Activated T-cell treated with anti-CD3 and anti-CD28 coated beads for 1 hour (primary cell): ENCODE results near the gene COL6A3.

Experiments
- DNase-seq: peaks from one replicate; pipeline ENCODE4 v3.0.0-alpha.2; 2020; ENCODE audit warnings: low read depth

The COL6A3 gene

GRCh38 chr2:237440819-237441281 is 26.9 kb upstream of the COL6A3 start:
- DNase-seq, result no peak

GRCh38 chr2:237438080-237438940 is 24.3 kb upstream of the COL6A3 start:
- DNase-seq, result no peak

- no peak for DNase-seq
Observed at GRCh38 chr2:237437566-237437965, 23.6 kb upstream of the COL6A3 start.

DNA sequence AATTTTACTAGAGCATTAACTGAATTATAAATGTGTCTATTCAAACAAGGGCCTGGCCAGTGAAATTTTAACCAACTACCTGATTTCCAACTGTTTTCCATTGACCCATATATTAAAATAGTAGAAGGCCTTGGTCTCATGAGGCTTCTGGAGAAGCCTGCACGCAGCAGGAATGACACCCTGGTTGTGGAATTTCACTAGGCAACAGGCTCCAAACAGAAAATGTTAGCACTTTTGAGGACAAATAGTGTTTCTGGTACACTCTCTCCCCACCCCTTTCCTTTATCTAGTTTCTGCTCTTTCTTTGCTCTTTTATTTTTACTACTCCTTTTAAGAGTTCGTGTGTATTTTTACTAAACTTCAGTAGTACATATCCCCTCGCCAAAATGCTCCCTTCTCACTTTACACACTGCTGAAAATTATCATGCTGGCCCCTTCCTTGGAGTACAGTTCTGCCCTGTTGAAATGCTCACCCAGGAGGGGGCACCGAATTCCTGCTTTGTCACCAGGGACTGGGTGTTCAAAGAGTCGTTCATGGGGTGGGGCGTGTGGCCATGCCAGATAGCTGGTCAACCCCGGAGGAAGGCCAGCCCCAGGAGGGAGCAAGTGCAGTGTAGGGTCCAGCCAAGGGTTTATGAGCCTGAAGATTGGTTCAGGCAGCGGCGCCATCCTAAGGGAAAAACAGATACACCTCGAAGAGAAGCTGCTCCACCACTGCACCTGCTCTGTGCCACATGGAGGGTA is 22.1 kb upstream of the COL6A3 start:
- no peak for DNase-seq

GRCh38 chr2:237434866-237435311 is 20.9 kb upstream of the COL6A3 start:
- DNase-seq, result peak; percentile 61

DNA sequence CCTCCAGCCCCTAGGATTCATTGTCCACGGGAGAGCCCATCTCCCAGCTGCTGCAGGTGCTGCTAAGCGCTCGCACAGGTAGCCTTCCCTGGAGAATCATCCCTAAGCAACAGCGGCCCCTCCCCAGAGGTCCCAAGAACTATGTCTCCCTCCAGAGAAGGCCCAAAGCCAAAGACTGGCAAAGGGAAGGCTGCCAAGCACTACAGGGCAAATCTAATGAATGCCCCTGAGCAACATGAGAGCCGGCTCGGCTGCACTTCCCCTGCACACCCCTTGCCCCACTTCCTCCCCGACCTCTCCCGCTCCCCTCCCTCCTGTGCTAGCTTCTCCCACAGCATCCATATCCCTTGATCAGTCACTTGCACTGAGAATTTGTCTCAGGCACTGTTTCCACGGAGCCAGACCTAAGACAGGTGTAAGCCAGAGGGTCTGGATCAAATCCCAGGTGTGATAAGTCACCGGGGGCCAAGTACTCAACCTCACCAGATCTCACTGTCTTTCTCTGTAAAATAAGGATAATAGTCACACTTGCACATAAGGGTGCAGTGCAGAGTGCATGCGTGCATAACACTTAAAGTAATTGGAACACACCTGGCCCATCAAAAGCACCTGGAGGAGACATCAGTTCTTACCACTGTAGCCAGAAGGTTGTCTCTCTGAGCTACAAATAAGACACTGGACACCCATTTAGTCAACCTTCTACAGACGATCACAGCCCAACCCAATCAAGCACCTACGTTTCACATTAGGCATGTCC is 20.1 kb upstream of the COL6A3 start:
- no peak for DNase-seq

DNA sequence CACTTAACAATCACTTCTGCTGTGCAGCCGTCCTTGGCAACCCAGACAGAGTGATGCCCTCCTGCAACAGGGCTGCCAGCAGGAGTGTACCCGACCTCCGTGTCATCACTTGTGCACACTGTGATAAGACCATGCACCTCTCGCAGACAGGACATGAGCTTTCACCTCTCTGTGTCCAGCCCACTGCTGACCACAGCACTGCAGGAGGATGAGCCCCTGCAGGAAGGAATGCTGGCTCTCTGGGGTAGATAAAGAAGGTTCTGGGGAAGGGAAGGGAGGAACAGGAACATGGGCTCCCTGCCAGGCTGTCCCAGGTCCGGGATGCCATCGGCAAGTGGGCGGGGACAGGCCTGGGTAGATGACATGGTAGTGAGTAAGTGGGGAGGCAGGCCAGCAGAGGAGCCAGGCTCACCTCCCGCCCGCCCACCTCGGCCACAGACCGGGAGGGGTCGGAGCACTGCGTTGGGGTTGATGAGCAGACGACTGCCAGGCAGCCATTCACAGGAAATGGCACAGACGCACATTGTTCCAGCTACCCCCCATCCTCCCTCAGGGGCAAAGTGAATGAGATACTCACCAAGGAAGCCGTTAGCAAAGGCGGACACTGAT is 18.6 kb upstream of the COL6A3 start:
- peak; percentile 73 for DNase-seq

DNA sequence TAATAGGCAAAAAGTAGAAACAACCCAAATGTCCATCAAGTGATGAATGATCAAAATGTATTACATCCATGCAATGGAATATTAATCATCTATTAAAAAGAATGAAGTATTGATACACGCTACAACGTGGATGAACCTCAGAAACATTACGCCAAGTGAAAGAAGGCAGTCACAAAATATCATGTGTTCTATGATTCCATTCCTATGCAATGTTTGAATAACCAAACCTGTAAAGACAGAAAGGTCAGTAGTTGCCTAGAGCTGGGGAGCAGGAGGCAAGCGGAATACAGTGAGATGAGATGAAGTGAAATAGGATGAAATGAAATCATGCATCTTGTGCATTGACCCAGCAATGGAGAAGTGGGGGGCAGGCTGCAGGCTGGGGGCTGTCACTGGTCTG is 17.9 kb upstream of the COL6A3 start:
- DNase-seq, result no peak

DNA sequence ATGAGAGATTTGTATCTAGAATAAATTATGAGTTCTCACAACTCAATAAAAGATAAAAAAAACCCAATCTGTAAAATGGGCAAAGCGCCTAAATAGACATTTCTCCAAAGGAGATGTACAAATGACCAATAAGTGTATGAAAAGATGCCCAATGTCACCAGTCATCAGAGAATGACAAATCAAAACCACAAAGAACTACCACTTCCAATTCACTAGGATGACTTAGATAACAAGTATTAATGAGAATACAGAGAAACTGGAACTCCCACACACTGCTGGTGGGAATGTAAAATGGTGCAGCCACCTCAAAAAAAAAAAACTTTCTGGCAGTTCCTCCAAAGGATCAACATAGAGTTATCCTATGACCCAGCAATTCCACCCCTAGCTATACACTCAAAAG is 17.4 kb upstream of the COL6A3 start:
- DNase-seq, result no peak

- no peak for DNase-seq
Observed at GRCh38 chr2:237430861-237431260, 16.9 kb upstream of the COL6A3 start.

GRCh38 chr2:237429753-237430152 is 15.8 kb upstream of the COL6A3 start:
- DNase-seq, result peak; percentile 11

DNA sequence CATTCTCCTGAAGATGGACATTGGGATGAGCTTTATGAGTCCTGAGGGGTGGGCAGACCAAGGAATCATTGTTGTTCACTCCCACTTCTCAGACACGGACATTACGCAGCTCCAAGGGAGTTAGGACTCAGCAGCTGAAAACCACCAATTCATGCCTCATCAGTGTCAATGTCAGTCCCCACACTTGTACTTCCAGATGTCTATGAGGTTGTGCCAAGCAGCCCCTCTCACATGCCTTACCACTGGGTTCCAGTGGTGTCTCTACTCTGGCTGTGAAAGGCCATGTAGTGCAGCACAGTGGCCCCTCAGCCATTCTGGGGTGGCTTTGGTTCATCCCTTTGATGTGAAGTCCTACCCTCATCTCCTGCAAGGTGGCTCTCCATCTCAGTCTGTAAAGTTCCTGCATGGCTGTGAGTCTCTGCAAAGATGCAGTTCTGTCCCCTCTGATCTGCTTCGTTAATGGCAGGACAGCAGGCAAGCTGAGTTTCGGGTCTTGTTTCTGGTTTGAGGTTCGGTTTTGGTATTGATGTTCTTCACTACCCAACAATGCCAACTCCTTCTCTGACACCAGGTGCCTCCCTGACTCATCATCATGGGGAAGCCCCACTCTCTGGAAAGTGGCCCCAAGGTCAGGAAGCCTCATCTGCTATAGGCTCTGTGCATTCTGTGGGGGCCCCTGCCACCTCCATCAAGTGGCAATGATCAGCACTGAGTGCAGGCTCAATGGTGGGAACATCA is 14.0 kb upstream of the COL6A3 start:
- DNase-seq, result peak; percentile 41

- DNase-seq, result no peak
Observed at GRCh38 chr2:237426517-237426916, 12.6 kb upstream of the COL6A3 start.

DNA sequence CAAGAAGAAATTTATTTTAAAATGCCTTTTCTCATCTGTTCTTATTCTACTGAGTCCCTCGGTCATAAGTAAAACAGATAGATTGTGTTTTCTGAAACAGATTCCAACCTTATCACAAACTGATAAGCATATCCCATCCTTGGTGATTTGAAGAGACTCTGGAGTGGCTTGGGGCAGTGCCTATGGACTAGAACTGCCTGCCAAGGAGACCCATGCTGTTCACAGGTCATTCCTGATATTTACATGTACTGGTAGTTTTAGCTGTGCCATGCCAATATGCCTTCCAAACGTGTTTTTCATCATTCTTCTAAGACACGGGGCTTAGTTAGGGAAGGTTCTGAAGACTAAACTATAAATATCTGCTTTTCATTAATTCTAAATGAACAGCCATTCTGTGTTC is 11.4 kb upstream of the COL6A3 start:
- DNase-seq, result no peak

- no peak for DNase-seq
Observed at GRCh38 chr2:237424544-237424943, 10.6 kb upstream of the COL6A3 start.

DNA sequence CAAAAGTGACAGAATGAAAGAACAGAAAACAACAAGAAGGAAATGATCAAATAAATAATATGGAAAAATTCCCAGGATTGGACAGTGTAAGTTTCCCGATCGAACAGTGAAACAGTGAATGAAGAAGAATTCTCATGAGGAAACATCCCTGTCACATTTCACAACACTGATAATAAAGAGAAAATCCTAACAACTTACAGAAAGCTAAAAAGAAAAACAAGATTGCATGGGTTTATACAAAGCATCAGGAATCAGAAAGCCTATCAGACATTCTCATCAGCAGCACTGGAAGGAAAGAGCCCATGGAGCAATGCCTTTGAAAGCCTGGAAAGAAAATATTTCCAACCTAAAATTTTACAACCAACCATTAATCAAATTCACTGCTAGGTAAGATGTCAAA is 9.9 kb upstream of the COL6A3 start:
- no peak for DNase-seq

DNA sequence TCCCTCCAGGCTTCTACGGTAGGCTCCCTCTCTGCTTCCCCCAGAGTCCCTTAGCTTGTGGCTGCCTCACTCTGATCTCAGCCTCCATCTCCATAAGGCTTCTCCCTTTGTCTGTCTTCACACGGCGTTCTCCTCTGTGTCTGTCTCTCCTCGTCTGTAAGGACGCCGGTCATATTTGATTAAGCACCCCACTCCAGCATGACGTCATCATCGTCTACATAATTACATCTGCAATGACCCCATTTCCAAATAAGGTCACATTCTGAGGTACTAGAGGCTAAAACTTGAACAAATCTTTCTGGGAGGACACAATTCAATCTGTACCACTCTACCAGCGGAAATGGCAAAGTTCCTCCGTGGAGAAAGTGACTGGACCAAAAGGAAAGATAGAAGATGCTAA is 8.3 kb upstream of the COL6A3 start:
- no peak for DNase-seq

DNA sequence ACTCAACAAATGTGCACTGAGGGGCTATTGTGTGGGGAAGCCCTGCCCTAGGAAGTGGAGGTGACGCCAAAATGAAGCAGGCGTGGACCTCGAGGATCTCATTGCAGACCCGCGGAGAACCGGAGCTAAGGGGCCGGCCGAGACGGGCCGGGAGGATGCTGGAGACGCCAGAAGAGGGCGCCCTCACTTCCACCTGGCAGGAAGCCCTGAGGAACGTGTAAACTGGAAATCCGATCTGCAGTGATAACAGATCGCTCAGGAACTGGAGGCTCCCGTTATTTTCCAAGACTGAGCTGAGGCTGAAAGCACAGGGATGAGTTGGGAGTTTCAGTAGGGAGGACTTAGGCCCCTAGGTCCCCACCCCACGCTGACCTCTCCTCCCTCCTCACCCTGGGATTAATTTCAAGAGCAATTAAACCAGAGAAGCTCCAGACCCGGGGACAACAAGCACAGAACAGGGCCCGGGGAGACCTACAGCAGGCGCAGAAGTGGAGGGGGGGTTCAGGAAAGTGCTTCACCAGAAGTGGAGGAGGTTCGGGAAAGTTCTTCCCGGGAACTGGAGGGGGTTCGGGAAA is 7.7 kb upstream of the COL6A3 start:
- peak; percentile 77 for DNase-seq

DNA sequence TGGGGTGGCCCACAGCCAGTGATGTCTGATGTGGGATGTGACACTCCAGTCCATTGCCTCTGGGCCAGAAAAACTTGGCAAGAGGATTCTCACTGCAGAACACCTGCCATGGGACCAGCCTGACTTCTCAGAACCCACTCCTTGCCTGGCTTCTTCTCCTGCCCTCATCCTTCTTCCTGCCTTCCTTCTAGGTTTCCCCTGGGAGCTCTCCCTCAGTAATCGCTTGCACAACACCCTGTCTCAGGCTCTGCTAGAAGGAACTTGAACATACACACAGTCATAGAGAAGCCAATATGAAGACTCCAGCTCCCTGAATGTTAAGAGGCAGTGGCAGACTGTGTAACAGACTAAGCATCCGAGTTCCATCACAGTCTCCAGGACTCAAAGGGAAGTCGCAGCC is 4.3 kb upstream of the COL6A3 start:
- no peak for DNase-seq

GRCh38 chr2:237412988-237413776 is 782 bp downstream of the COL6A3 start:
- DNase-seq, result no peak
